Measurements from ENCODE around the gene AUTS2.

AUTS2 gene

DNA sequence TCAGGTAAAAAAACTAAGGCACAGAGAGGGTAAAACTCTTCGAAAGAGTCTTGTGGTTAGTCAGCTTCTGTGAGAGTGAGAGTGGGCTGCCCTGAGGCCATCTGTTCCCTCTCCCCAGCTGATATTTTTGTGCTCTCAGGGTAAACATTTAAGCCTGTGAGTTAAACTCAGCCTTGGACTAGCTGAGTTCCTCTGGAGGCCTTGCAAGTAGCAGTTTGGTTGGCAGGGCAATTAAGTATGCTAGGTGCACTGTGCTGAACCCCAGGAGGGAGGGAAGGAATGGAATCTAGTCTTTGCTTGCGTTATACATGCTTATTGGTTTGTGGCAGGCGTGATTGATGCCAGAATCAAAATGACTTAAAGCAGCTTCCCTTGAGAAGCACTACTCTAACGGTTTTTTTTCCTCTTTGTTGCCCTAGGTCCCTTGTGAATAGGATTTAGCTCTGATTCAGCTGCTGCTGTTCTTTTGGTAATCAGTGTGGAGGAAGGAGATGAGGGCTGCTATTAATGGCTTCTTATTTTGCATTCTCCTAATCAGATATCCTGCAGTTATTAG, 140.2 kb downstream of the AUTS2 start:
- DNase-seq = no peak

DNA sequence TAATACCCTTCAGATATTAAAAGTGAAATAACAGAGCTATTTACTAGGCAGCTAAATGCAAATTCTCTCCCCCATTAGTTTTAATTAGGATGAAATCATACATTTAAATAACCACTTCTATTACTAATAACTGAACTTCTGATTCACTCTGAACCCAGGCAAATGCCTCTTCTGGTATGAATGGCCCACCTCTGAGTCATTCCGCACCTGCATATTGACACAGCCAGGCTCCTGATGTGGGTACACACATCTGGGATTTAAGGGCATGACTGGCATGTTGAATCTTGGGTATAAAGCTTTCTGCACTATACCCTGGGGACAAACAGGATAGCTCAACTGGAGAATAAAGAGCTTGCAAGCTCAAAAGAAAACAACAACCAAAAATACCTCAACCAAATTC, 140.9 kb downstream of the AUTS2 start:
- no peak for DNase-seq

DNA sequence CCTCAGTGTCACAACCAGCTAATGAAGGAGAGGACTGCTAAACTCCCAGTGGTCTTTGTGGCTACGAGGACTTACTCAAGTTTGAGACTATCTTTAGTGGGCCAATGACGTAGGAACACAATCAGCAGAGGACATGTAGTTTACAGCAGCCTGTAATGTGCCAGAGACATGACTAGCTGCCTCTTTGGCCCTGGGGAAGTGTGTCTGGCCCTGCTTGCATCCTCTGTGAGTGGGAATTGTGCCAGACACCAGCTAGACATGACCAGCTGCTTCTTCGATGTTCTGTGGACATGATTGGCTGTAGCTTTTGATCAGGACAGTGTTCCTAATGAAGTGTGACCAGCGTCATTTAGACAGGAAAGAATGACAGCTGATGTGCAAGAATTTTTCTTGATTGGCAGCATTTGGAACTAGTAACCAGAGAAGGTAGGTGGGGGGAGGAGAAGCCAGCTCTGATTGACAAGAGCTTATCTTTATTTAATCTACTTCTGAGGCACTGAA, 141.7 kb downstream of the AUTS2 start:
- DNase-seq = no peak

DNA sequence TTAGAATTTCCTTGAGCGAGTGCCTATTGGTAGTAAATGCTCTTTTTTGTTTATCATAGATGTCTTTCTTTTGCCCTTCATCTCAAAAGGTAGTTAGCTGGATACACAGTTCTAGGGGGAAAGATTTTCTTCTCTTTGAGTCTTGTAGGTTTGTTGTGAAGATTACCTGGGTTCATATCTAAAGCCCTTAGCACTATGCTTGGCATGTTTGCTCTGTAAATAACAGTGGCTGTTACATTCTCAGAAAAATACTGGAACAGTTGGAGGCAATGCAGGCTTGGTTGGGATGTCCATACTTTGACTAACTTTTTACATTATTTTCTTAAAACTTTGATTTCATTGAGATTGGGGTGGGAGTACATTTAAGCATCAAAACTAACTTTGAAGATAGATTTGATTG, 144.0 kb downstream of the AUTS2 start:
- no peak for DNase-seq

DNA sequence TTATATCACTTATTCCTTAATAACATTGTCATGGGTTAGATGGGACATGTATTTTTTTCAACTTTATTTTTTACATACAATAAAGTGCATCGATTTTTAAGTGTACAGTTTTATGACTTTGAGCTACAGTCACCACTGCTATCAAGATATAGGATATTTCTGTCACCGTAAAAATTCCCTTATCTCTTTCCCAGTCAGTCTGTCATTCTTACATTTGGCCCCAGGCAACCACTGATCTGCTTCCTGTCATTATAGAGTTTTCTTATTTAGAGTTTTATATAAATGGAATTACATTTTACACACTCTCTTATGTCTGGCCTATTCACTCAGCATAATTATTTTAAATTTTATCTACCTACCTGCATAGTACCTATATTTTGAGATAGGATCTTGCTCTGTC, 145.2 kb downstream of the AUTS2 start:
- DNase-seq = no peak

DNA sequence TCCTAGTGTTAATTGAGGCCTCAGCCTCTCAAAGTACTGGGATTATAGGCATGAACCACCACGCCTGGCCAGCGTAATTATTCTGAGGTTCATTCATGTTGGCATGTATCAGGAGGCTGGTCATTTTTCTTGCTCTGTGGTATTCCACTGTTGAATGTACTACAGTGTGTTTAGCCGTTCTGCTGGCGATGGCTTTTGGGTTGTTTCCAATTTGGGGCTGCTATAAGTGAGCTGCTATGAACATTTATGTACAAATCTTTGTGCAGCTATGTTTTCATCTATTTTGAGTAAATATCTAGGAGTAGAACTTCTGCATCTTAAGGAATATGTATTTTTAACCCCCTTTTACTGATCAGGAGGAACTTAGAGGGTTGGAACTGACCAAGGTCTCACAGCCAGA, 145.8 kb downstream of the AUTS2 start:
- DNase-seq = no peak

DNA sequence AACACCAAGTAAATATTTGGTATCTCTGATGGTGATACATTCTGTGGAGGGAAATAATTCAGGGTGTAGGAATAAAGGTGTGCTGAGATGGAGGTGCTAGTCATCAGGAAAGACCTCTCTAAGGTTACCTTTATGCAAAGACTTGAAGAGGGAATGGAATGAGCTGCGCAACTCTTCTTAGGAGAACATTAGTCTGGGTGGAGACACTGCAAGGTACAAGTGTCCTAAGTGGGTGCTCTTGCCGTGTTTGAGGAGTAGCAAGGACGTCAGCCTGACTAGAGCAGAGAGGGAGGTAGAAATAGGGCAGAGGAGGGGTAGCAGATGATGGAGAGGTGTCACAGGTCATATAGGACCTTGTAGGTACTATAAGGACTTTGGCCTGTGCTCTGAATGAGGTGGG, 148.1 kb downstream of the AUTS2 start:
- DNase-seq = no peak

DNA sequence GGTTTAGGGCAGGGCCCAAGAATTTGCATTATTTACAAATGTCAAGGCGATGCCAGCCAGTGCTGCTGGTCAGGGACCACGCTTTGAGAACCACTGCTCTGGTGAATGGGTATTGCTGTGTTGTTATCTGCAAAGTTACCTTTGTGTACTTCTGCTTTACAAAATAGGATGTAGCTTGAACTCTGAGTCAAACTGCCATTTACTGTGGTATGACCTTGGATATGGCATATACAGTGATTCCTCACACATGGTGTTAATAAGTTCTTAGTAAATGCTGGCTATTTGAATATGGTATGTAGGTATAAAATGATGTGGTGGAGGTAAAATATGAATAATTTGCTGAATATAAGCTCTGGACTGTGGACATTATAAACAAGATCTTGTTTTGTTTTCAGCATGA, 148.9 kb downstream of the AUTS2 start:
- DNase-seq = no peak

DNA sequence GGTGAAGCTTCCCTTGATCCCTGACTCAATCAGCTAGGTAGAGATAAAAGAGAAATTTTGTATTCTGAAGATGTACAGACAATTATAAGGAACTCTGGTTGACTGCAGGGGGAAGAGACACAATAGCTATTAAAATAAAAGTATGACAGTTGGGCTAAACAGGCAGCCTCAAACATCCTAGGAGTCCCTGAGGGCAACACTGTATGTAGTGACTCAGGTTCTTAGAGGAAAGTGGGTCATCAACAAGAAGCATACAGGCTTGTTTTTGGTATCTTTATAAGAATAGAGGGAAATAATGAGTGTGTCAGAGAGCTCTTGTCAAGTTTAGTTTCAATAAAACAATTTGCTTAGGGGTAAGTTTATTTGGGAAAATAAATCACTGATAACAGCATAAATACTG, 150.3 kb downstream of the AUTS2 start:
- DNase-seq = no peak

DNA sequence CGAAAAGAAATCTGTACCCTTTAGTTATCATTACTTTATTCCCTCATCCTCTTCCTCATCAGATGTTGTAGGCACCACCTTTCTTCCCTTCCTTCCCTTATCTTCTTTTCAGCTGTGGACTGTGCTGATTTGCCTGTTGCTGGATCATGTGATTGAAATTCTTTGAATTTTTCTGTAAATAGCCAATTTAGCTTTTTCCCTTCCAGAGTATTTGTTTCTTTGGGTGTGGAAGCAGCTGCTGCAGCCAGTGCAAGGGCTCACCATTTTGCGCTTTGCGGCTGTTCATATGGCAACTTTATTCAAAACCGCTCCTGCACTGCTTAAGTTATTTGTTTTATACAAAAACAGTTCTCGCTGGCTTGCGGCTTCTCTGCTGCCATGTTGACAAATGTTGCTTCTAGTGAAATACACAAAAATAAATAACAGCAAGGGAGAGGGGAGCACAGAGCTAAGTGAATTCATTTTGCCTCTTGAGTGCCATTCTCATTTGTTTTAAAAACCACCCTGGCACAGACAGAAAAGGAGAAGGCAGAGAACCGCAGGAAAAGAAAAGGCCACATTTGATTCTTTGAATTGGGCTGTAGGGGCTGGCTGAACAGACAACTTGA, 151.2 kb downstream of the AUTS2 start:
- DNase-seq = no peak

DNA sequence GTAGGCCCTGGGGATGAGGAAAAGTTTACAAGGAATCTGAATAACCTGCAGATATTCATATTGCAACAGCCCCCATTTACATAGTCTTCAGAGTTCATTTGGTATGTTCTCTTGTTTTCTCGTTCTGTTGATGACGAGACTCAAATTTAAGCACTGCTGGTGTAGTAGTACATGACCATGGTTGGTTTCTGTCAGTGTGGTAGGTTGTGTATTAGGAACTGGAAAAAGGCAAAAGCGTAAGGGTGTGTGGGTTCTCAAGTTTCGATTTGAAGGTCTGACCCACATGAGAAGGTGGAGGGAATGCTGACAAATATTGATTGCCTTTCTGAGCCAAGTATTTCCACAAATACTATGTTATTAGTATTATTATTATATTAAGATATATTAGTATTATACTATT, 151.7 kb downstream of the AUTS2 start:
- DNase-seq = no peak

DNA sequence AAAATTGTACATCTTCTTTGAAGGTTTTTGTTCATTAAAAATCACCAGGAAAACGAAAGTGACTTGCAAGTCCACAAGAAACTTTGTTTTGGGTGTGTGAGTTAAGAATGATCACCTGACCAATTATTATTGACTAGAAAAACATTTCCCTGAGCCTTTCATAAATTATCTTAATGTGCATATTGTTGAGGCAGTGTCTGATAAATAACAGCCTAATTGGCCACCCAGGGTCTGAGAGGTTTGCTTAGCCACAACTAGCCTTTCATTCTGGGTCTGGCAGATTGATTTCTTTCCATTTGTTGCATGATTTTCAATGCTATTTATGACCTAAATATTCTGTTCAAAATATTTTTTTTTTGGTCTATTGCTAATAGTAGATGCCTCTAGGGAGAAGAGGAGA, 152.8 kb downstream of the AUTS2 start:
- DNase-seq = no peak

DNA sequence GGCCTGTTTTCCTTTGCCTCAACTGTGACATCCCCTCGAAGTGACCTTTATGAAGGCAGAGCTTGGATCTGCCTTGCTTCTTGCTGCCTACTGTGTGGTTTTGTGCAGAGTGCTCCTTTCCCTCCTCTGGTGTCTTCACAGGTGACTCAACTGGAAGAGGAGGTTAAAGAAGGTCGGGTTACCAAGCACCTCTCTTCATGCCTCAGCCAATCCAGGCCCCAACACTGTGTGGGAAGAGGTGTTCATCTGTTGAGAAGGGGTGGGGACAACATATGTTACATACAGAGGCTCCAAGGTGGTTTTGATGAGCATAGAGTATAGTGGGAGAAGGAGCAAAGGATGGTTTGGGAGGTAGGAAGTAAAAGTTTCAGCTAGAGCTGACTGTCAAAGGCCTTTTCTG, 155.7 kb downstream of the AUTS2 start:
- DNase-seq = no peak

DNA sequence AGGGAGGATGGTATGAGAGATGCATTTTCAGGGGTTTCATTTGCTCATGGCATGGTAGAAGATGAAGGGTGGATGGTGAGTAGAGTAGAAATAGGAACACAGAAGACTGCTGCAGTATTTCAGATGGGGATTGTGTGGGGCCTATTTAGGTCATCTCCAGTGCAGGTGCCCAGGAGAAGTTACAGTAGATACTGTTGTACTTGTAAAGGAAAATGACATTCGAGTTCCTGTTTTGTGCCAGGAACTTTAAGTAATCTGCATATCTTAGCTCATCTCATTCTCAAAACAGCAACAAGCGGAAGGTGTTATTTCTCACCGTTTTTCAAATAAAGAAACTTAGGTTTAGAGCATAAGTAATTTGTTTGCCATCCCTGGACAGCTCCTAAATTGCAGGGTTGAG, 156.2 kb downstream of the AUTS2 start:
- DNase-seq = no peak

DNA sequence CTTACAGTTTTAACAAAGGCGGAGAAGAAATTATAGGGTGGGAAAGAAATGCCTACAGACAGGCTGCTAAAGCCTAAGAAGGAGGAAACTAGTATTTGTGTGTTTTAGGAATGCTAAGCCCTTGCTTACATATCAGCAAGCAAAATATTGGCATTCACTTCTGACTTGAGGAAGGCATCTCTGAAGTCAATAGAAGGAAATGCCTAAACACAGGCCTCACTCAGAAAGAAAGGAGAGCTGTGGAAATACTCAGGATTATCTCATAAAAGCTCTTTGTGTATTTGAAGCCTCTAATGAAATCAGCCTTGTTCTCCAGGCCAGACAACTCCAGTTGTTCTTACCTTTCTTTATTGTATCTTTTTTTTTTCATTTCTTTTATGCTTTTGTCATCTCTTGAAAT, 158.0 kb downstream of the AUTS2 start:
- no peak for DNase-seq

DNA sequence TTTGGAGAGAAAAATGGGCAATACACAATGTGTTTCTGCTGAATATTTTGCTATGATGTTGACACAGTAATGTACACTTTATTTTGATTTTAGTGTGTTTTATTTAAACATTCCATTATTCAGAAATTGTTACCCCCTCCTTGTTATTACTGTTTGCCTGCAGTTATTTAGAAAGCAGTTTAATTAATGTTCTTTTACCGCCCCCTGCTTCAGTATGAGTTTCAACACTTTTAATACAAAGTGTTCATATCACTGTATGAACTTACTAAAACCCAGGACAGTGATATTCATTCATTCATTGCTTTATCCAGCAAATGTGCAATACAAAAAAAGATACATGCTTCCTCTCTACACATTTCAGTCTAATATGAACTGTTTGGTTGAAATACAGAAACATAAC, 159.3 kb downstream of the AUTS2 start:
- no peak for DNase-seq

DNA sequence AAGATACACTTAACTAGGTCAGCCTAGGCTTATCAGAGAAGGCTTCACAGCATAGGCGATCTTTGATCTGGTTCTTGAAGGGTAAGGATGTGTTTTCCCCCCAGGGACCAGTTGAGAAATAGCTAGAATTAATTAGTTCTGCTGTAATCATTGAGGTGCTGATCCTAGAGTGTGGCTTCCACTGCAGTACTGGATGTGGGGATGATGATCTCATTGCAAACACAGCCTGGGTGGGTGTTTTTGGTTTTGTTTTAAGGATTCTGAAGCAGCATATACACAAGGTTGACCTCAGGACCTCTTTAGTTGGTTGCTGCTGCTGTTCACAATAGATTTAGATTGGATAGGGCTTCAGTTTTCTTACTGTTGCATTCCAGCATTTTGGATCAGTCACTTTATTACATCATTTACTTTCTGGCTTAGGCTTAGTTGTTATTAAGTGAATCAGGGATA, 159.7 kb downstream of the AUTS2 start:
- DNase-seq = no peak

DNA sequence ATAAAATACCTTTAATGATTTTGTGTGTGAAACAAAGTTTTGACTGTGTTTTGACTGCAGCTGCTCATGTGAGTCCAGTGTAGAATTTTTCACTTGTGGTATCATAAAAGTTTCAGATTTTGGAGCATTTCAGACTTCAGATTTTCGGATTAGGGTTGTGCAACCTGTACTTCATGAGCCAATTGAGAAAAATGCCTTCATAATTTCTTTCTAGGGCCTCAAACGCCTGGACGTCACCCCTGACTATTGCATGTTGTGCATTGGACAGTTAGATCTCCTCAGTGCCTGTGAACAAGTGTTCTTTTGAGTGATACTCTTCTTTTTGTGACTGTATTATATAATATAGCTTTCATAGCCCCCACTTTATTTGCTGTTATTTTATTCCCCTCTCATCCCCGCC, 161.1 kb downstream of the AUTS2 start:
- no peak for DNase-seq

DNA sequence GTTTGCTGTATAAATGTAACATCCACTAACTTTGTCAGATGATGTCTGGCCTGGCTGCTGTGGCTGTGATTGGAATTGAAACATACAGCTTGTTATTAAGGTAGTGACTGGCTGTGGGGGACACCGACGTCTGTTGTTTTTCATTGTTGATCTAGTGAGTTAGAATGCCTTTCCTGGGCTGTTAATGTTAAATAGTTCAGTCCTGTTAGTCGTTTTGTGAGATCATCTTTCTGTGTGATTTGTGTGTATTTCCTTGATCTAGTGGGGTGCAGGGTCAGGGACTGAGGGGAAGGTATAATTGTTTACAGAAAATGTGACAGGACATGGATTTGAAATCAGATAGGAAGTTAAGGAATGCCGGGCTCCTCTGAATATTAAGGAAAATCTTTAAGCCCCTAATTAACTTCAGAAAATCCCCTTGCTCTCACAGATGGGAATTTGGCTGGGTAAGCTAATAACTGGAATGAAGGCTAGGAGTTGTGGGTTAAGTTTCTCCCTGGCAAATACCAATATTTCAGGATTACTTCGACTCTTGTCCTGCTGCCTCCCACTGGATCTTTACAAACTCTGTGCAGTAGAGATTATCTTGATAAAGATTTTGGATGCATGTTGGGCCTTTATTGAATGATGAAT, 163.1 kb downstream of the AUTS2 start:
- no peak for DNase-seq

DNA sequence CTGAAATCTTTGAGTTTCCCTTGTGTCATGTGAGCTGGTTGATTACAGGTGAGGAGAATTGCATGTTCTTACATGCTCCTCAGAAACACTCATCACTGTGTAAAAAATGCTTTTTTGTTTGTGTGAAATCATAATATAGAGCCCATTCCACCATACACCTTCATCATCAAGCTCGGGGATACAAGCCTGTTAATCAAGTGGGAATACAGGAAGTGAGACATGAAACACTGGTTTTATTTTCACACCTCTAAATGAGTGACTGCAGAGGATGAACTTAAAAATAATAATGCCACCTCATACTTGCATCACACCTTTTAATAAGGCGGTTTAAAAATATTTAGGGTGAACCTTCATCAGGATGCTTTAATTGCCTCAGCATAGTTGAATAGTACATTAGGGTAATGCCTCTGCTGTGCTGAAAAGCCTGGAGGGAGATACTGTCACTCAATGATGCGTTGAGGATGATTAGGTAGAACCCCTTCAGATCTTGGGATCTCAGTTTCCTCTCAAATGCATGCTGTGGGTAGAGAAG, 164.6 kb downstream of the AUTS2 start:
- no peak for DNase-seq

DNA sequence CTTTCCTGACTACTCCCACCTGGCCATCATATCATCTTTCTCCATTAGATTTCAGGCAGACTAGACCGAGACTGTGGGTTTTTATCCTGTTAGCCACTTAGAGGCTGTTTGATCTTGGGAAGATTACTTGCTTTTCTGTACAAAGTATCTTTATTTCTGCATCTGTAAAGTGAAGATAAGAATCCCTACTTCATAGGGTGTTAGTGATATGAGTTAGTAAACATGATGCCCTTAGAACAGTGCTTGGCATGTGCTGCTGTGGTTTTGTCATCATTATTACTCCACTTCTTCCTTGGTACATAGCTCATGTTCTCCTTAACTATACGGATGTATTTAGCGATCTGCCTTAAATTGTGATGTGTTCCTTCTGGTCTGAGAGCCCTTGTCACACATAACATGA, 165.2 kb downstream of the AUTS2 start:
- DNase-seq = no peak

DNA sequence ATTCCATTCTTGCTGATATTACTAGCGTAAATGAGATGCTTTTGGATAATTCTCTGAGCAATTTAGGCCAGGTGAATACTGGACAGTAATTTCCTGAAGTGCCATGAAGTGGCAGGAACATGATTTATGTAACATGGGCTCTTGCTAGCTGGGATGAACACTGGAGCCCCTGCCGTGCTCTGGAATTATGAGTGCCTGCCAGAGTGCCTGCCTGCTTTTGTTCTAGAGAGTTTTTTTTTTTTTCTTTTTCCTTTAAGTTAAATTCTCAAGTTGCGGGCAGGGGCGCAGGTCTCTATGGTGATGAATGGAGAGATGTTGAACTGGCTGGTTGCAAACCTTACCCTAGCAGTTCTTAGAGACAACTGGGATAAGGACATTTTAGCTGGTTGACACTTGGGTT, 165.9 kb downstream of the AUTS2 start:
- DNase-seq = no peak

DNA sequence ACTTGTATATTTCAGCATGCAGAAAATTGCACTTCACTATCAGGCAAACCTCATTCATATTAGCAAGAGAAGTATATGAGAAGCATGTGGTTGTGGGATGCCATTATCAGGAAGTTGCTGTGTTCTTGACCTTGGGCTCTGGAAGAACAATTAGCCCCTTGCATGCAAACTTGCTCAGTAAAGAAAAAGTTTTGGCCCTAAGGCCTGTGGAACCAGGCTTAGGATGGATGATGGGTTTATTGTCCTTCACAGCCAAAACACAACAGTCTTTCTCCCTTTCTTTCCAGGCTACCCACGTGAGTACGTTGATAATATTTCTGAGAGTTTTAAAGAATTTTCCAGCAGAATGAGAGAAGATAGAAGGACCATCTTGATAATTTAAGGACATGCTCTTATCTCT, 166.4 kb downstream of the AUTS2 start:
- no peak for DNase-seq

DNA sequence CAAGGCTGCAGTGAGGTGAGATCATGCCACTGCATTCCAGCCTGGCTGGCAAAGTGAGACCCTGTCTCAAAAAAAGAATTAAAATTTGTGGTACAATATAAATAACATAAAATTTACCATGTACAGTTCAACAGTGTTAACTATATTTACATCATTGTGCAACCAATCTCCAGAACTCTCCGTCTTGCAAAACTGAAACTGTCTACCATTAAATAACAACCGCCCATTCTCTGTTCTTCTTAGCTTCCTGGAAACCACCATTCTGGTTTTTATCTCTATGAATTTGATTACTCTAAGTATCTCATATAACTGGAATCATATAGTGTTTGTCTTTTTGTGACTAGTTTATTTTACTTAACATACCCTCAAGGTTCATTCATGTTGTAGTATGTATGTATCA, 167.6 kb downstream of the AUTS2 start:
- no peak for DNase-seq

All from NCI-H2081 treated with DMSO at 0.1 percent for 48 hours (cell line).